Activated naive CD4-positive, alpha-beta T cell treated with anti-CD3 and anti-CD28 coated beads, Interleukin-2, amount 10 ng/mL, durations not matched to agents 7 days and 5 days (primary cell): ENCODE data around the gene PLEKHD1.

Experiments
- CTCF ChIA-PET: fragments of 350-600 bp; sonication (Branson Sonifier 250); formaldehyde crosslinking; loops from one replicate; lab custom pipeline; 2021; ENCODE audit warnings: antibody characterized with exemption; lab: Charles Lee
- DNase-seq: peaks from one replicate; pipeline ENCODE4 v3.0.0-alpha.2; 2020
- H3K27ac Mint-ChIP-seq: one replicate; pipeline ENCODE4 v1.8.0; 2021; ENCODE audit warnings: mild to moderate bottlenecking, moderate library complexity, mixed read lengths
- H3K27me3 Mint-ChIP-seq: one replicate; pipeline ENCODE4 v1.8.0; 2021; ENCODE audit warnings: mild to moderate bottlenecking, mixed read lengths
- H3K36me3 Mint-ChIP-seq: one replicate; pipeline ENCODE4 v1.8.0; 2021; ENCODE audit warnings: mixed read lengths
- H3K4me1 Mint-ChIP-seq: one replicate; pipeline ENCODE4 v1.8.0; 2021; ENCODE audit warnings: mixed read lengths
- H3K4me3 Mint-ChIP-seq: one replicate; pipeline ENCODE4 v1.8.0; 2021; ENCODE audit warnings: mild to moderate bottlenecking, moderate library complexity, mixed read lengths
- H3K9me3 Mint-ChIP-seq: one replicate; pipeline ENCODE4 v1.8.0; 2021; ENCODE audit warnings: mixed read lengths

PLEKHD1 gene

GRCh38 chr14:69560826-69561225 is 76.3 kb downstream of the PLEKHD1 start:
- H3K36me3 Mint-ChIP-seq: no peaks in the 10 kb centered on the region
- H3K27me3 Mint-ChIP-seq: peaks cover 86% of the 10 kb centered on the region
- H3K4me3 Mint-ChIP-seq: no peak overlapping the region
- no peak overlapping the region for H3K27ac Mint-ChIP-seq
- H3K9me3 Mint-ChIP-seq: no peaks in the 10 kb centered on the region
- DNase-seq: no peak
- CTCF ChIA-PET: interaction anchor here (1.4 kb wide), 1 partner anchor 11 kb away, joined by 6 read pairs; no protein-coding TSS in a partner anchor
- no peaks in the 10 kb centered on the region for H3K4me1 Mint-ChIP-seq

GRCh38 chr14:69561893-69562292 is 77.4 kb downstream of the PLEKHD1 start:
- Mint-ChIP-seq H3K27me3 (peaks cover 88% of the 10 kb centered on the region), H3K4me3 (no peak overlapping the region), H3K36me3 (no peaks in the 10 kb centered on the region), H3K27ac (no peak overlapping the region), H3K9me3 (no peaks in the 10 kb centered on the region), H3K4me1 (no peaks in the 10 kb centered on the region)
- CTCF ChIA-PET: no interaction called here
- no peak for DNase-seq

- CTCF ChIA-PET: no interaction called here
- Mint-ChIP-seq H3K27ac (no peak overlapping the region), H3K4me1 (peaks cover 3% of the 10 kb centered on the region), H3K4me3 (no peak overlapping the region), H3K27me3 (peaks cover 94% of the 10 kb centered on the region), H3K36me3 (no peaks in the 10 kb centered on the region), H3K9me3 (no peaks in the 10 kb centered on the region)
- DNase-seq: no peak
These were observed 83.0 kb downstream of the PLEKHD1 start for GRCh38 chr14:69567563-69567962.

GRCh38 chr14:69569859-69570258 is 85.3 kb downstream of the PLEKHD1 start:
- DNase-seq: no peak
- Mint-ChIP-seq H3K36me3 (no peaks in the 10 kb centered on the region), H3K27me3 (peaks cover 97% of the 10 kb centered on the region), H3K4me1 (peaks cover 15% of the 10 kb centered on the region), H3K27ac (no peak overlapping the region), H3K4me3 (no peak overlapping the region), H3K9me3 (no peaks in the 10 kb centered on the region)
- CTCF ChIA-PET: no interaction called here

- H3K4me3 Mint-ChIP-seq: no peak overlapping the region
- no peak overlapping the region for H3K27ac Mint-ChIP-seq
- H3K27me3 Mint-ChIP-seq: peaks cover 97% of the 10 kb centered on the region
- no peaks in the 10 kb centered on the region for H3K36me3 Mint-ChIP-seq
- H3K9me3 Mint-ChIP-seq: no peaks in the 10 kb centered on the region
- CTCF ChIA-PET: interaction anchor here (0.6 to 4.9 kb wide), 2 partner anchors 22 kb away, joined by 3 to 29 read pairs; no protein-coding TSS in a partner anchor
- DNase-seq: no peak
- peaks cover 15% of the 10 kb centered on the region for H3K4me1 Mint-ChIP-seq
These were observed 86.4 kb downstream of the PLEKHD1 start for GRCh38 chr14:69570836-69571330.

GRCh38 chr14:69571449-69572029 is 87.0 kb downstream of the PLEKHD1 start:
- no peak for DNase-seq
- Mint-ChIP-seq H3K4me1 (peaks cover 15% of the 10 kb centered on the region), H3K4me3 (no peak overlapping the region), H3K36me3 (no peaks in the 10 kb centered on the region), H3K9me3 (no peaks in the 10 kb centered on the region), H3K27ac (no peak overlapping the region), H3K27me3 (peaks cover 97% of the 10 kb centered on the region)
- CTCF ChIA-PET: interaction anchor here (0.6 to 4.9 kb wide), 3 partner anchors 11 to 23 kb away, joined by 3 to 29 read pairs (median 6); no protein-coding TSS in a partner anchor

- CTCF ChIA-PET: interaction anchor here (1.0 to 4.9 kb wide), 3 partner anchors 11 to 330 kb away, joined by 4 to 29 read pairs (median 6); no protein-coding TSS in a partner anchor
- peaks cover 15% of the 10 kb centered on the region for H3K4me1 Mint-ChIP-seq
- H3K27me3 Mint-ChIP-seq: peaks cover 97% of the 10 kb centered on the region
- no peak overlapping the region for H3K27ac Mint-ChIP-seq
- no peaks in the 10 kb centered on the region for H3K36me3 Mint-ChIP-seq
- peak; percentile 26 for DNase-seq
- H3K4me3 Mint-ChIP-seq: peak overlapping the region; percentile 44
- no peaks in the 10 kb centered on the region for H3K9me3 Mint-ChIP-seq
These were observed 87.7 kb downstream of the PLEKHD1 start for GRCh38 chr14:69572030-69572840.

- no peak overlapping the region for H3K27ac Mint-ChIP-seq
- no peak overlapping the region for H3K4me3 Mint-ChIP-seq
- peaks cover 15% of the 10 kb centered on the region for H3K4me1 Mint-ChIP-seq
- peaks cover 96% of the 10 kb centered on the region for H3K27me3 Mint-ChIP-seq
- no peak for DNase-seq
- CTCF ChIA-PET: interaction anchor here (1.0 to 4.9 kb wide), 3 partner anchors 12 to 330 kb away, joined by 4 to 29 read pairs (median 6); no protein-coding TSS in a partner anchor
- no peaks in the 10 kb centered on the region for H3K9me3 Mint-ChIP-seq
- H3K36me3 Mint-ChIP-seq: no peaks in the 10 kb centered on the region
These were observed 88.3 kb downstream of the PLEKHD1 start for GRCh38 chr14:69572841-69573135.

GRCh38 chr14:69573205-69573830 is 88.8 kb downstream of the PLEKHD1 start:
- H3K27me3 Mint-ChIP-seq: peaks cover 96% of the 10 kb centered on the region
- H3K4me3 Mint-ChIP-seq: no peak overlapping the region
- H3K27ac Mint-ChIP-seq: peak overlapping the region; percentile 38
- no peaks in the 10 kb centered on the region for H3K36me3 Mint-ChIP-seq
- DNase-seq: no peak
- H3K9me3 Mint-ChIP-seq: no peaks in the 10 kb centered on the region
- CTCF ChIA-PET: interaction anchor here (1.1 to 4.9 kb wide), 6 partner anchors 12 to 145 kb away, joined by 3 to 29 read pairs (median 6); no protein-coding TSS in a partner anchor
- peaks cover 15% of the 10 kb centered on the region for H3K4me1 Mint-ChIP-seq

GRCh38 chr14:69573831-69574262 is 89.3 kb downstream of the PLEKHD1 start:
- Mint-ChIP-seq H3K9me3 (no peaks in the 10 kb centered on the region), H3K4me3 (no peak overlapping the region), H3K27ac (no peak overlapping the region), H3K4me1 (peaks cover 15% of the 10 kb centered on the region), H3K27me3 (peaks cover 96% of the 10 kb centered on the region), H3K36me3 (no peaks in the 10 kb centered on the region)
- CTCF ChIA-PET: interaction anchor here (0.6 to 4.9 kb wide), 10 partner anchors 11 to 1449 kb away, joined by 3 to 29 read pairs (median 5); no protein-coding TSS in a partner anchor
- DNase-seq: no peak

GRCh38 chr14:69574263-69574953 is 89.9 kb downstream of the PLEKHD1 start, which contains the start of gene CCDC177:
TSS of gene CCDC177 (minus strand) at chr14:69574871. CDS start at chr14:69573622, 1,249 bp downstream.
- Mint-ChIP-seq H3K4me3 (peak within 1 kb of the TSS; percentile 55), H3K4me1 (peaks cover 15% of the 10 kb centered on the region), H3K36me3 (no peaks in the 10 kb centered on the region), H3K27me3 (peaks cover 96% of the 10 kb centered on the region), H3K9me3 (no peaks in the 10 kb centered on the region), H3K27ac (peak within 1 kb of the TSS; percentile 38)
- peak; percentile 82 for DNase-seq
- CTCF ChIA-PET: interaction anchor here (0.6 to 4.9 kb wide), 17 partner anchors 11 to 1448 kb away, joined by 3 to 29 read pairs (median 4); no protein-coding TSS in a partner anchor

- H3K9me3 Mint-ChIP-seq: no peaks in the 10 kb centered on the region
- H3K36me3 Mint-ChIP-seq: no peaks in the 10 kb centered on the region
- peaks cover 96% of the 10 kb centered on the region for H3K27me3 Mint-ChIP-seq
- peak overlapping the region; percentile 55 for H3K4me3 Mint-ChIP-seq
- no peak overlapping the region for H3K27ac Mint-ChIP-seq
- no peak for DNase-seq
- H3K4me1 Mint-ChIP-seq: peaks cover 15% of the 10 kb centered on the region
- CTCF ChIA-PET: interaction anchor here (0.6 to 4.9 kb wide), 13 partner anchors 10 to 1428 kb away, joined by 3 to 29 read pairs (median 4); no protein-coding TSS in a partner anchor
These were observed 90.4 kb downstream of the PLEKHD1 start for GRCh38 chr14:69574954-69575295.

- Mint-ChIP-seq H3K27me3 (peaks cover 63% of the 10 kb centered on the region), H3K27ac (no peak overlapping the region), H3K9me3 (no peaks in the 10 kb centered on the region), H3K4me3 (no peak overlapping the region), H3K4me1 (peaks cover 3% of the 10 kb centered on the region), H3K36me3 (no peaks in the 10 kb centered on the region)
- CTCF ChIA-PET: interaction anchor here (0.8 to 2.9 kb wide), 9 partner anchors 9 to 449 kb away, joined by 3 to 14 read pairs (median 3); no protein-coding TSS in a partner anchor
- no peak for DNase-seq
These were observed 94.9 kb downstream of the PLEKHD1 start for GRCh38 chr14:69579476-69579875.
